ENCODE results near the gene HIPK4.

GRCh38 chr19:40412866-40413265 lies 22.9 kb upstream of the HIPK4 start:
- no peak for TF ChIP-seq EZH2 (IDR thresholded peaks at IDR 0.05)
- TF ChIP-seq CTCF (IDR thresholded peaks at IDR 0.05), result no peak
- no peak for TF ChIP-seq EZH2phosphoT487 (IDR thresholded peaks at IDR 0.05)

All from neural progenitor cell (in vitro differentiated cells).